Measurements from ENCODE around the gene TMEM255B.
A peak's percentile ranks its signal among the peaks of the same experiment; 100 is the strongest.

The TMEM255B gene

DNA sequence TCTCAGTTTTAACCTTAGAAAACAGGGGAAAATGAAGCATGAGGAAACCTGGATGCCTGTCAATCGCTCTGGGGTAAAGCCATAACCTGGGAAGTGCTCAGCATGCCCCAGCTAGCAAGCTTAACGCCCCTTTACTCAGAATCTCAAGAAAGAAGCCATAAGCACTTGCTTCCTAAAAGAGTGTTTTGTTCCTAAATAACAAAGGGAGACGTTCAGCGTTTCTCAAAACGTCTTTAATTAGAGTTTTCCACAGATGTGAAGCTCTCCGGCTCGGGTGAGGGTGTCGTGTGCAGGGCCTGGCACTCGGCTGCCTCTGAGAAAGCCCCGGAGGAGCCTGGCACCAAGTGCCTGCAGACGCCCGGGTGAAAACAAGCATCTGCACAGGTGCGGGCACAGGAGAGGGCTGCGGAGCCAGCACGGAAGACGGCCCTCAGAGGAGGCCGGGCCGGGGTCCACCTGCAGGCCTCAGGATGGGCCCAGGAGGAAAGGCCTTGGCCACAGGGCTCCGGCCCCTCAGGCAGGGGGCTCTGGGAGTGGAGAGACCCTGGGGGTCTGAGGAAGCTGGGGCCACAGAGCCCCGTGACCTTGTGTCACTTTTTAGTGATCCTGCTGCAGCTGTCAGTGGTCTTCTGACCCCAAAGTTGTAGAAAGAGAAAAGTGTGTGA lies 98.6 kb downstream of the TMEM255B start:
- peaks cover 0 to 25% (median 0%) of the 10 kb centered on the region in 5 donors for H3K36me3 ChIP-seq (ENCODE audit: control insufficient read depth in 5 of 5, insufficient read depth in 5 of 5, low read length in 5 of 5)
- no peaks in the 10 kb centered on the region for H3K9me3 ChIP-seq (ENCODE audit: control insufficient read depth in 5 of 5, low read length in 5 of 5)
- no peak overlapping the region for H3K9ac ChIP-seq (ENCODE audit: low read length in 5 of 5)
- H3K4me1 ChIP-seq (ENCODE audit: control insufficient read depth in 5 of 5, insufficient read depth in 5 of 5, low read length in 5 of 5): peaks cover 25 to 69% (median 62%) of the 10 kb centered on the region in 5 donors
- H3K4me3 ChIP-seq (ENCODE audit: low read depth in 1 of 5, low read length in 5 of 5): no peak overlapping the region
- H3K27me3 ChIP-seq (ENCODE audit: control insufficient read depth in 5 of 5, insufficient read depth in 4 of 5, low read length in 5 of 5): no peaks in the 10 kb centered on the region
- no peak overlapping the region for H3K27ac ChIP-seq (ENCODE audit: low read depth, low read length)

DNA sequence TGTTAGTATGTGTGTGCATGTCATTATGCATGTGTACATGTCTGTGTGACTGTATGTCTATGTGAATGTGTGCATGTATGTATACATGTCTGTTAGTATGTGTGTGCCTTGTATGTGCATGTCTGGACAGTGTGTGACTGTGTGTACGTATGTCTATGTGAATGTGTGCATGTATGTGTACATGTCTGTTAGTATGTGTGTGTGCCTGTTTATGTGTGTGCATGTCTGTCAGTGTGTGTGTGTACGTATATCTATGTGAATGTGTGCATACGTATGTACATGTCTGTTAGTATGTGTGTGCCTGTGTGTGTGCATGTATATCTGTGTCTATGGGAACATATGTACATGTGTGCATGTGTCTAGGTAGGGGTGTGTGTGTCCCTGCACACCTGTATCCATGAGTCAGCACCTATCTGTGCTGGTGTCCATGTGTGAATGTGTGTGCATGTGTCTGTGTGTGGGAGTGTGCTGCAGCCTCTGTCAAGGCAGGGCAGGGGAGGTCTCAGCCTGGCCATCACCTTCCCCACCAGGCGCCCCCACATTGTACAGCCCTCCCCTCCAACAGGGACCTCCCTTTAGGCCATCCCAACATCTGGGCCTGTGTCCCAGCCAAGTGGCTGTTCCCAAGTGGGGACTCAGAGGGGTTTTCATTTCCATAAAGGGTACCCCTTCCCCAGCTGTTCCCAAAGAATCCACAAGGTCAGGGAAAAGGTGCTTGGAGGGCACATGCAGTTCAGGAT lies 100.5 kb downstream of the TMEM255B start:
- H3K9me3 ChIP-seq (ENCODE audit: control insufficient read depth in 5 of 5, low read length in 5 of 5): no peaks in the 10 kb centered on the region
- no peak overlapping the region for H3K9ac ChIP-seq (ENCODE audit: low read length in 5 of 5)
- peaks cover 0 to under 1% (median 0%) of the 10 kb centered on the region in 5 donors for H3K27me3 ChIP-seq (ENCODE audit: control insufficient read depth in 5 of 5, insufficient read depth in 4 of 5, low read length in 5 of 5)
- H3K4me1 ChIP-seq (ENCODE audit: control insufficient read depth in 5 of 5, insufficient read depth in 5 of 5, low read length in 5 of 5): peaks cover 15 to 64% (median 55%) of the 10 kb centered on the region in 5 donors
- peaks cover 0 to 25% (median 0%) of the 10 kb centered on the region in 5 donors for H3K36me3 ChIP-seq (ENCODE audit: control insufficient read depth in 5 of 5, insufficient read depth in 5 of 5, low read length in 5 of 5)
- H3K4me3 ChIP-seq (ENCODE audit: low read depth in 1 of 5, low read length in 5 of 5): no peak overlapping the region
- H3K27ac ChIP-seq (ENCODE audit: low read depth, low read length): no peak overlapping the region

DNA sequence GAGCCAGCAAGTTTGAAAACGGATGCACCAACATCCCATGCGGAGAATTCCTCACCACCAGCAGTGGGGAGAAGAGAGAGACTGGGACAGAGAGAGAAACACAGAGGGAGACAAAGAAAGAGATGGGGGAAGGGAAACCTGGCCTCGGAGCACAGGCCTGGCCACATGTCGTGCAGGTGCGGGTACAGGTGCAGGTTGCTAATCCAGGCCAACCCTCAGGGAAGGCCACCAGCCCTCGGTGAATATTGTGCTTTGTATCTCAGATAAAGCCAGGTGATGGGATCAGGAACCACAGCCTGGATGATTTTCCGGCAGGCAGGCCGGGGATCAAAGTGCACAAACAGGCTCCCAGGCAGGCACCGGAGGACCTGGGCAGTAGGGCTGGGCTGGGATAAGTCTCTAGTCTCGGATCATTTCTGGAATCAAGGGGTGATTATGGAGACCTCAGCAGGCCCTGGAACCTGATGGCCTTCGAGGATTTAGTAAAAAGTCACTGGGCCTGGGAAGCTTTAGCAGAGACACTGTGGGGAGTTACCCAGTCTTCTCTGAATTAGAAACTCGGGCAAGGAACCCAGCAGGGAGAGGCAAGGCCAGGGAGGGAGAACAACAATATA lies 101.1 kb downstream of the TMEM255B start:
- Histone ChIP-seq H3K9me3 (ENCODE audit: control insufficient read depth in 5 of 5, low read length in 5 of 5) (no peaks in the 10 kb centered on the region), H3K27me3 (ENCODE audit: control insufficient read depth in 5 of 5, insufficient read depth in 4 of 5, low read length in 5 of 5) (peaks cover 0 to 3% (median 0%) of the 10 kb centered on the region in 5 donors), H3K36me3 (ENCODE audit: control insufficient read depth in 5 of 5, insufficient read depth in 5 of 5, low read length in 5 of 5) (peaks cover 0 to 25% (median 0%) of the 10 kb centered on the region in 5 donors), H3K9ac (ENCODE audit: low read length in 5 of 5) (no peak overlapping the region), H3K4me1 (ENCODE audit: control insufficient read depth in 5 of 5, insufficient read depth in 5 of 5, low read length in 5 of 5) (peaks cover 10 to 61% (median 53%) of the 10 kb centered on the region in 5 donors), H3K4me3 (ENCODE audit: low read depth in 1 of 5, low read length in 5 of 5) (no peak overlapping the region), H3K27ac (ENCODE audit: low read depth, low read length) (no peak overlapping the region)

DNA sequence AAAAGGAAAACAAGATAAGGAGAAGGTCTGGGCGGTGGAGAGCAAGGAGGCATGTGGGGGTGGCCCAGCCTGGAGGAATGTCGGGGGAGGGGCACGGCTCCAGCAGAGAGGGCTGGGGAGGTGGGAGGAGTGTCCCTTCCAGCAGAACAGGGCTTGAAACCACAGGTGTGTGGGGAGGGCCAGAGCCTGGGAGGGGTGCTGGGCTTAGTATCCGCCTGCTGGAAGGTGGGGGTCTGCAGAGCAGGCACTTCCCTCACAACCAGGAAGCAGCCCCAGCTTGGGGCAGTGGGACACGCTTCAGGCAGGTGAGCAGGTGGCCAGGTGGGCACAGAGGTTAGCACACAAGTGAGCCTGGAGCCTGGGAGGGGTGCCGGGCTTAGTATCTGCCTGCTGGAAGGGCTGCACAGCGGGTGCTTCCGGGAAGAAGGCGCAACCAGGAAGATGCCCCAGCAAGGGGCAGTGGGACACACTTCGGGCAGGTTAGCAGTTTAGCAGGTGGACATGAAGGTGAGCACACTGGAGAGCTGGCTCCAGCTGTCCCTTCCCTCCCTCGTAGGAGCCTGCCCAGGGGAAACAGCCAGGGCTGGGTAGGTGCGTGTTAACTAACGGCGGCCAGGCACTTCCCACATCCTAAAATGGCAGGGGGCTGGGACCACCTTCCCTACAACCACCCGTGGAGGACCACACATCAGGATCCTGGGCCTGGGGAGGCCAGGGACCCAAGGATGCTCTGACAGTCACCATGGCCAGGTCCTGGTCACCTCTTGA lies 101.8 kb downstream of the TMEM255B start:
- Histone ChIP-seq H3K4me3 (ENCODE audit: low read depth in 1 of 5, low read length in 5 of 5) (no peak overlapping the region), H3K9me3 (ENCODE audit: control insufficient read depth in 5 of 5, low read length in 5 of 5) (no peaks in the 10 kb centered on the region), H3K36me3 (ENCODE audit: control insufficient read depth in 5 of 5, insufficient read depth in 5 of 5, low read length in 5 of 5) (peaks cover 0 to 25% (median 0%) of the 10 kb centered on the region in 5 donors), H3K4me1 (ENCODE audit: control insufficient read depth in 5 of 5, insufficient read depth in 5 of 5, low read length in 5 of 5) (peaks cover 10 to 54% (median 46%) of the 10 kb centered on the region in 5 donors), H3K27me3 (ENCODE audit: control insufficient read depth in 5 of 5, insufficient read depth in 4 of 5, low read length in 5 of 5) (peaks cover 0 to 3% (median 0%) of the 10 kb centered on the region in 5 donors), H3K9ac (ENCODE audit: low read length in 5 of 5) (no peak overlapping the region), H3K27ac (ENCODE audit: low read depth, low read length) (no peak overlapping the region)

DNA sequence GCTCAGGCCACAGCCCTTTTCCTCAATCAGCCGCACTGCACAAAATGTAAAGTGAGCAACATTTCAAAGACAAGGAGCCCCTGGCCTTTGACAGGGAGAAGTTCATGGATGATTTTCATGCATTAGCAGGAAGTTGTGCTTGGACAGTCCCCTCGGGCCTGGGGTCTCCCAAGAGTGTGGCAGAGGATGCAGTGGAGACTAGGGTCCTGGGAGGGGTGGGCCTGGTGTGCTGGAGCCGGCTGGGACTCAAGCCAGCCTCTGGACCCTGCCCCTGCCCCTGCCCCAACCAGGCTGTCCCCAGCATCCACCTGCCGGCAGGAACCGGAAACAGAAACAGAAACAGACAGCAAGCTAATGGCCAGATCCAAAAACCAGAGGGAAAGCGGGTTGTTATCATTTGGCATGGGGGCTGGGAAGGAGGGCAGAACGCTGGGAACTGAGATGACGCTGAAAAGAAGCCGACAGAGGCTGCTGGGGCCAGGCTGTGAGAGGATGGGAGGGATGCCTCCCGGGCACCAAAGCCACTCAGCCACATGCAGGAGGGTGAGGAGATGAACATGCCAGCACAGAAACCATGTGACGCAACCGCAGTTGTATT lies 102.5 kb downstream of the TMEM255B start:
- H3K27ac ChIP-seq (ENCODE audit: low read depth, low read length): no peak overlapping the region
- H3K36me3 ChIP-seq (ENCODE audit: control insufficient read depth in 5 of 5, insufficient read depth in 5 of 5, low read length in 5 of 5): peaks cover 0 to 25% (median 0%) of the 10 kb centered on the region in 5 donors
- no peak overlapping the region for H3K4me3 ChIP-seq (ENCODE audit: low read depth in 1 of 5, low read length in 5 of 5)
- peaks cover 0 to 3% (median 0%) of the 10 kb centered on the region in 5 donors for H3K27me3 ChIP-seq (ENCODE audit: control insufficient read depth in 5 of 5, insufficient read depth in 4 of 5, low read length in 5 of 5)
- no peaks in the 10 kb centered on the region for H3K9me3 ChIP-seq (ENCODE audit: control insufficient read depth in 5 of 5, low read length in 5 of 5)
- H3K4me1 ChIP-seq (ENCODE audit: control insufficient read depth in 5 of 5, insufficient read depth in 5 of 5, low read length in 5 of 5): peaks cover 6 to 47% (median 40%) of the 10 kb centered on the region in 5 donors
- no peak overlapping the region for H3K9ac ChIP-seq (ENCODE audit: low read length in 5 of 5)

DNA sequence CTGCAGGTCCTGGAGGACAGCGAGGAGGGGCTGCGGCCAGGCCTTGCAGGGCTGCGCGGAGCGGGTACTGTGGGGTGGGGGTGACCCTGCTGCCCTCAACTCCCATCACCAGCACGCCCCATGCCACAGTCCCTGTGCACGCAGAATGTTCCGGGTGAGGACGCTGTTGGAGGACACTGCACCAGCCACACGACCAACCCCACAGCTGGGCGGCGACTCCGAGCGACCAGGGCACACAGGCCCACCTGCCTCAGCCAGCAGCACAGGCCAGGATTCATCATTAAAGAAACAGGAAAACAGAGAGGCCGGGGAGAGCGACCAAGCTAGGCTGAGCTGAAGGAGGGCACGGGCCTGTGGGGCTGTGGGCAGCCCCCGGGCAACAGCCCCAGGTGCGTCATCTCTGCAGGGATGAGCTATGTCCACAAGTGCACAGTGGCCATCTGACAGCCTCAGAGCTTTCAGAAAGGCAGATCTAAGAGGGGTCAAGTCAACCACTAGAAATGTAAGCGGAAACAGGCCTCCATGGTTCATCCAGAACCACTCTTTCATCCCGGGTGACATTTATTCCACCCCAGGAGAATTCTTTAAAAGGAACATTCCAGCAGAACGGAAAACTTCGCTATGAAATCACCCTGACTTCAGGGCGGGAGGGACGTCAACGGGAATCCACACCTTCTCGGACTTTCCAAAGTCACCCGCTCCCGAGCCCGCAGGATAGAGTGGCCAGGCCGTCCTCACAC lies 103.3 kb downstream of the TMEM255B start:
- Histone ChIP-seq H3K4me1 (ENCODE audit: control insufficient read depth in 5 of 5, insufficient read depth in 5 of 5, low read length in 5 of 5) (peaks cover 2 to 43% (median 34%) of the 10 kb centered on the region in 5 donors), H3K9ac (ENCODE audit: low read length in 5 of 5) (peak overlapping the region in 4 of 5 donors; percentile 4 to 69 (median 48)), H3K27ac (ENCODE audit: low read depth, low read length) (peak overlapping the region; percentile 25), H3K9me3 (ENCODE audit: control insufficient read depth in 5 of 5, low read length in 5 of 5) (no peaks in the 10 kb centered on the region), H3K4me3 (ENCODE audit: low read depth in 1 of 5, low read length in 5 of 5) (peak overlapping the region in 4 of 5 donors; percentile 65 to 86 (median 78)), H3K27me3 (ENCODE audit: control insufficient read depth in 5 of 5, insufficient read depth in 4 of 5, low read length in 5 of 5) (peaks cover 0 to 3% (median 0%) of the 10 kb centered on the region in 5 donors), H3K36me3 (ENCODE audit: control insufficient read depth in 5 of 5, insufficient read depth in 5 of 5, low read length in 5 of 5) (peaks cover 0 to 25% (median 0%) of the 10 kb centered on the region in 5 donors)

DNA sequence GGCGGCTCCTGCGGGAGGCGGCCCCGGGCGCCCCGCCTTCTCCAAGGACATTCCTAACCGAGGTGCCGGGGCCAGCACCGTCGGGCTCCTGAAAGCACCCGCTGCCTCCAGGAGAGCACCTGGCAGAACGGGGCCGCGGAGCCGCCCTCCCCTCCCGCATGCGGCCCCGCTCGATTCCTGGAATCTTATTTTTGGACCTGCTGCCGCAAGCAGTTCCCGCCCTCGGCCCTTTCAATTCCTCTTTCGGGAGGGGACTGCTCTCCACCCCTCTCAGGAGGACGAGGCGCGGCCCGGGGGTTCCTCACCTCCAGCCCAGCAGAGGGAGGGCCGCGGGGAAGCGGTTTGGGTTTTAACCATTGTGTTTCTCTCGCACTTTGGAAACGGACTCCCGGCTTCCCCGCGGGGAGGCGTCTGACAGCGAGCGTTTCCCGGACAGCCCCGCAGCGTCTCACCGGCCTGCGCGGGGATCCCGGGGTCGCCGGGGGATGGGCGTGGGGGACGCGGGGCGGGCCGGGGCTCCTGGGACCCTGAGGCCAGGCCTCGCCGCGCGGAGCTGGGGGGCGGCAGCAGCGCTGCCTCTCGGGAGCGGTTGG lies 104.0 kb downstream of the TMEM255B start:
- peak overlapping the region; percentile 25 for H3K27ac ChIP-seq (ENCODE audit: low read depth, low read length)
- peaks cover 0 to 24% (median 0%) of the 10 kb centered on the region in 5 donors for H3K36me3 ChIP-seq (ENCODE audit: control insufficient read depth in 5 of 5, insufficient read depth in 5 of 5, low read length in 5 of 5)
- peaks cover 2 to 39% (median 34%) of the 10 kb centered on the region in 5 donors for H3K4me1 ChIP-seq (ENCODE audit: control insufficient read depth in 5 of 5, insufficient read depth in 5 of 5, low read length in 5 of 5)
- peak overlapping the region in 4 of 5 donors; percentile 65 to 86 (median 78) for H3K4me3 ChIP-seq (ENCODE audit: low read depth in 1 of 5, low read length in 5 of 5)
- H3K27me3 ChIP-seq (ENCODE audit: control insufficient read depth in 5 of 5, insufficient read depth in 4 of 5, low read length in 5 of 5): peaks cover 0 to 3% (median 0%) of the 10 kb centered on the region in 5 donors
- H3K9ac ChIP-seq (ENCODE audit: low read length in 5 of 5): peak overlapping the region in 4 of 5 donors; percentile 4 to 69 (median 52)
- no peaks in the 10 kb centered on the region for H3K9me3 ChIP-seq (ENCODE audit: control insufficient read depth in 5 of 5, low read length in 5 of 5)

DNA sequence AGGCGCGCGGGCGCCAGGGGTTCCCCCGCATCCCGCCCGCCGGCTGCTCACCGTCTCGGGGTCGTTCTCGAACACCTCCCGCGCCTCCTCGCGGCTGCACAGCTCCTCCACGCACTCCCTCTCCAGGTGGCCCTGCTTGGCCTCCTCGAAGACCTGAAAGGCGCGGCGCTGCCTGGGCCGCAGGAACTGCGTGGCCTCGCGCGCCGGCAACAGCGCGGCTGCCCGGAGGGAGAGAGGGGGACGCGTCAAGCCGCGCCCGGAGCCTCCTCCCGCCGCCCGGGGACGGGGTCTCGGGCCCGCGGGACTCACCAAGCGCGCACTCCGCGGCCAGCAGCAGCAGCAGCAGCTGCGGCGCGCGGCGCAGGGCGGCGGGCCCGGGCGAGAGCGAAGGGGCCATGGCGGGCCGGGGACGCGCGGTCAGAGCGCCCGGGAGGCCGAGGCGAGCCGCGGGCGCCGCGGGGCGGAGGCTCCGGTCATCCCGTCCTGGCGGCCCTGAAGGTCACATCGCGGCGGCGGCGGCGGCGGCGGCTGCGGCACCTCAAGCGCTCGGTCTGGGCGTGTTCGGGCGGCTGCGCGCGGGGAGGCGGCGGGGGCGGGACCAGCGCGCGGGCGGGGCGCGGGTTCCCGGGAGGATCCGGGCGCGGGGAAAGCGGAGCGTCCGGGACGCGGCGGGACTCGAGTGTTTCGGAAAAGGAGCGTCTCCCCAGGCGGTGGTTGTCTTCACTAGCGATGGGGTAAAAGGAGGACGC lies 104.7 kb downstream of the TMEM255B start, which contains the start of gene GAS6:
TSS of gene GAS6 (minus strand) at position 553 of the 749 bp plus-strand sequence. CDS start at position 397, 156 bp downstream.
- Histone ChIP-seq H3K4me1 (ENCODE audit: control insufficient read depth in 5 of 5, insufficient read depth in 5 of 5, low read length in 5 of 5) (peaks cover 2 to 36% (median 34%) of the 10 kb centered on the region in 5 donors), H3K9me3 (ENCODE audit: control insufficient read depth in 5 of 5, low read length in 5 of 5) (no peaks in the 10 kb centered on the region), H3K36me3 (ENCODE audit: control insufficient read depth in 5 of 5, insufficient read depth in 5 of 5, low read length in 5 of 5) (peaks cover 0 to 17% (median 0%) of the 10 kb centered on the region in 5 donors), H3K27me3 (ENCODE audit: control insufficient read depth in 5 of 5, insufficient read depth in 4 of 5, low read length in 5 of 5) (peaks cover 0 to 3% (median 0%) of the 10 kb centered on the region in 5 donors), H3K27ac (ENCODE audit: low read depth, low read length) (peak within 1 kb of the TSS; percentile 50), H3K9ac (ENCODE audit: low read length in 5 of 5) (peak within 1 kb of the TSS; percentile 4 to 76 (median 72)), H3K4me3 (ENCODE audit: low read depth in 1 of 5, low read length in 5 of 5) (peak within 1 kb of the TSS; percentile 75 to 86 (median 79))

Measured in subcutaneous abdominal adipose tissue (tissue), 5 donors.